HepG2 (cell line): ENCODE results near the gene SMDT1. TPM values are rescaled to one million over a fixed set of nuclear protein-coding genes. Genes with fewer than 3 reads are reported as not detected.
A peak's percentile ranks its signal among the peaks of the same experiment; 100 is the strongest.

Experiments used
- CBX1 ChIP-seq: IDR thresholded peaks from one replicate; pipeline ENCODE4 v1.6.1; 2016; ENCODE audit warnings: antibody characterized with exemption, low read depth
- CC2D1A ChIP-seq: sonication (generic); formaldehyde crosslinking; IDR thresholded peaks from 2 replicates; pipeline ENCODE4 v1.8.1; 2023; ENCODE audit warnings: mild to moderate bottlenecking, missing genetic modification reagents
- CENPT ChIP-seq: sonication (generic); formaldehyde crosslinking; IDR thresholded peaks from 2 replicates; pipeline ENCODE4 v1.8.0; 2022; ENCODE audit warnings: low read depth, mild to moderate bottlenecking, moderate library complexity, missing genetic modification reagents
- DR1 ChIP-seq: sonication (generic); formaldehyde crosslinking; IDR thresholded peaks from 2 replicates; pipeline ENCODE4 v1.8.0; 2021; ENCODE audit warnings: mild to moderate bottlenecking, missing genetic modification reagents, inconsistent platforms
- FOXA1 ChIP-seq, 2 experiments: fragments of 450-650 bp in 1 of 2; sonication (generic) in 1 of 2; formaldehyde crosslinking in 1 of 2; IDR thresholded peaks; 2 replicates each; pipeline versions ENCODE4 v1.4.0 to v1.6.1; 2016 to 2020; ENCODE audit warnings: missing genetic modification reagents in 1 of 2
- HES4 ChIP-seq: sonication (generic); formaldehyde crosslinking; IDR thresholded peaks from 2 replicates; pipeline ENCODE4 v1.9.0; 2021; ENCODE audit warnings: mild to moderate bottlenecking, missing genetic modification reagents, borderline replicate concordance
- JARID2 ChIP-seq: sonication (generic); formaldehyde crosslinking; IDR thresholded peaks from 2 replicates; pipeline ENCODE4 v1.8.1; 2023; ENCODE audit warnings: missing genetic modification reagents, inconsistent platforms; ENCODE audit not compliant: insufficient replicate concordance
- KAT2B ChIP-seq: fragments of 150-350 bp; IDR thresholded peaks from 2 replicates; pipeline ENCODE4 v1.6.1; 2014; ENCODE audit warnings: low read depth, low read length, borderline replicate concordance
- NFE2L1 ChIP-seq: sonication (generic); formaldehyde crosslinking; IDR thresholded peaks from 2 replicates; pipeline ENCODE4 v1.4.0; 2020; ENCODE audit warnings: missing genetic modification reagents, mild to moderate bottlenecking, borderline replicate concordance
- NFYB ChIP-seq: sonication (generic); formaldehyde crosslinking; IDR thresholded peaks from 2 replicates; pipeline ENCODE4 v1.4.0; 2020; ENCODE audit warnings: missing genetic modification reagents
- PRMT3 ChIP-seq: sonication (generic); formaldehyde crosslinking; IDR thresholded peaks from 2 replicates; pipeline ENCODE4 v1.8.1; 2022; ENCODE audit warnings: low read depth, mild to moderate bottlenecking, moderate library complexity, missing genetic modification reagents, borderline replicate concordance
- RXRB ChIP-seq: IDR thresholded peaks from 2 replicates; pipeline ENCODE4 v1.6.1; 2016; ENCODE audit warnings: borderline replicate concordance, missing genetic modification reagents, missing compliant biosample characterization
- SALL1 ChIP-seq: sonication (generic); formaldehyde crosslinking; IDR thresholded peaks from 2 replicates; pipeline ENCODE4 v1.8.0; 2022; ENCODE audit warnings: mild to moderate bottlenecking, missing genetic modification reagents
- SRSF1 ChIP-seq: fragments of 200-400 bp; formaldehyde crosslinking; optimal IDR thresholded peaks from 2 replicates; pipeline ENCODE3; 2017; ENCODE audit warnings: mild to moderate bottlenecking, low read depth, low read length, moderate library complexity
- SRY ChIP-seq: sonication (generic); formaldehyde crosslinking; IDR thresholded peaks from 2 replicates; pipeline ENCODE4 v1.8.0; 2022; ENCODE audit warnings: mild to moderate bottlenecking, missing genetic modification reagents
- ZBTB38 ChIP-seq: sonication (generic); formaldehyde crosslinking; IDR thresholded peaks from 2 replicates; pipeline ENCODE4 v1.5.1; 2020; ENCODE audit warnings: mild to moderate bottlenecking, missing genetic modification reagents
- ZFP41 ChIP-seq: sonication (generic); formaldehyde crosslinking; IDR thresholded peaks from 2 replicates; pipeline ENCODE4 v1.4.0; 2020; ENCODE audit warnings: mild to moderate bottlenecking, missing genetic modification reagents, borderline replicate concordance
- ZNF224 ChIP-seq: sonication (generic); formaldehyde crosslinking; IDR thresholded peaks from 2 replicates; pipeline ENCODE4 v1.5.0; 2020; ENCODE audit warnings: mild to moderate bottlenecking, missing genetic modification reagents
- ZNF281 ChIP-seq: sonication (generic); formaldehyde crosslinking; IDR thresholded peaks from 2 replicates; pipeline ENCODE4 v1.4.0; 2020; ENCODE audit warnings: missing genetic modification reagents, borderline replicate concordance
- ZNF414 ChIP-seq: sonication (generic); formaldehyde crosslinking; IDR thresholded peaks from 2 replicates; pipeline ENCODE4 v1.5.0; 2020; ENCODE audit warnings: missing genetic modification reagents
- ZNF468 ChIP-seq: sonication (generic); formaldehyde crosslinking; IDR thresholded peaks from 2 replicates; pipeline ENCODE4 v1.8.0; 2022; ENCODE audit warnings: mild to moderate bottlenecking, moderate library complexity, missing genetic modification reagents
- ZNF605 ChIP-seq: sonication (generic); formaldehyde crosslinking; IDR thresholded peaks from 2 replicates; pipeline ENCODE4 v1.8.0; 2022; ENCODE audit warnings: mild to moderate bottlenecking, missing genetic modification reagents
- ZNF674 ChIP-seq: sonication (generic); formaldehyde crosslinking; IDR thresholded peaks from 2 replicates; pipeline ENCODE4 v1.5.0; 2020; ENCODE audit warnings: low read depth, mild to moderate bottlenecking, missing genetic modification reagents
- ZNF740 ChIP-seq: sonication (generic); formaldehyde crosslinking; IDR thresholded peaks from 2 replicates; pipeline ENCODE4 v1.4.0; 2020; ENCODE audit warnings: missing genetic modification reagents
- ZNF782 ChIP-seq: sonication (generic); formaldehyde crosslinking; IDR thresholded peaks from 2 replicates; pipeline ENCODE4 v1.4.0; 2020; ENCODE audit warnings: missing genetic modification reagents, mild to moderate bottlenecking, borderline replicate concordance
- ZZZ3 ChIP-seq: sonication (generic); formaldehyde crosslinking; IDR thresholded peaks from 2 replicates; pipeline ENCODE4 v1.4.0; 2020; ENCODE audit warnings: missing genetic modification reagents, mild to moderate bottlenecking, borderline replicate concordance
- polyA plus RNA-seq, 8 experiments: library from polyadenylated mRNA; depleted of rRNA in 3 of 8; stranded (reverse) in 7 of 8; unstranded in 1 of 8; fragments of >200 nt; fragmentation: Illumina TruSeq in 4 of 8; extraction: Trizol in 4 of 8; gene quantifications; 2 replicates each; pipeline versions ENCODE4 v1.2.1 to v1.2.3, GENCODE V29; 2011 to 2016; ENCODE audit warnings: low read depth in 4 of 8, missing spikeins in 1 of 8, mixed read lengths in 1 of 8; ENCODE audit not compliant: insufficient read depth in 1 of 8
- total RNA-seq, 5 experiments: library from RNA; depleted of rRNA; stranded (reverse); fragments of >200 nt; fragmentation: Illumina TruSeq; extraction: Trizol; gene quantifications; 2 replicates each; pipeline ENCODE4 v1.2.3, GENCODE V29; 2016; ENCODE audit warnings: low read depth in 1 of 5

The SMDT1 gene
- total and polyA plus RNA-seq, 2 of the 13 experiments (the other 11 are each of a cell fraction or from before 2014, with no cell fraction given), result 8.3 to 26.6 TPM

GRCh38 chr22:42070517-42071422, 8.7 kb upstream of the SMDT1 start, which contains the start of gene NAGA (continued):
- TF ChIP-seq DR1 (CRISPR knock-in tag), result peak; percentile 70
- peak; percentile 31 for TF ChIP-seq JARID2 (CRISPR knock-in tag)
- 0 out of 2 replicates have a peak, but pooled peaks have one; percentile 23 for TF ChIP-seq HES4 (CRISPR knock-in tag)
- TF ChIP-seq ZNF224 (CRISPR knock-in tag), result no peak
- no peak for TF ChIP-seq KAT2B
- peak; percentile 27 for TF ChIP-seq SRSF1
- TF ChIP-seq ZNF782 (CRISPR knock-in tag), result peak; percentile 82
- peak; percentile 60; the same call in 1 of the 2 replicates for TF ChIP-seq SRY (CRISPR knock-in tag)
- TF ChIP-seq FOXA1 (IDR thresholded peaks at IDR 0.05), result no peak
- no peak for TF ChIP-seq FOXA1 (CRISPR knock-in tag; IDR thresholded peaks at IDR 0.05)
- no peak; the same call in 1 of the 2 replicates for TF ChIP-seq ZNF414 (CRISPR knock-in tag)
- TF ChIP-seq CENPT (CRISPR knock-in tag), result peak; percentile 24; the same call in 1 of the 2 replicates
- no peak for TF ChIP-seq ZNF468
- TF ChIP-seq NFE2L1 (CRISPR knock-in tag), result no peak
- peak; percentile 66 for TF ChIP-seq CBX1
- 0 out of 2 replicates have a peak, but pooled peaks have one; percentile 21 for TF ChIP-seq ZFP41 (CRISPR knock-in tag)
- peak; percentile 82 for TF ChIP-seq NFYB (CRISPR knock-in tag)
- TF ChIP-seq ZNF605 (CRISPR knock-in tag), result peak; percentile 86
- TF ChIP-seq ZNF740 (CRISPR knock-in tag), result no peak; the same call in 1 of the 2 replicates
- TF ChIP-seq PRMT3 (CRISPR knock-in tag), result no peak
- peak; percentile 43; the same call in 1 of the 2 replicates for TF ChIP-seq RXRB (CRISPR knock-in tag)
- peak; percentile 95 for TF ChIP-seq SALL1 (CRISPR knock-in tag)
- TF ChIP-seq ZNF674 (CRISPR knock-in tag), result no peak
- TF ChIP-seq ZZZ3 (CRISPR knock-in tag), result peak; percentile 76; the same call in 1 of the 2 replicates
- TF ChIP-seq ZNF281, result peak; percentile 11; the same call in 1 of the 2 replicates
- TF ChIP-seq ZBTB38 (CRISPR knock-in tag), result peak; percentile 73; the same call in 1 of the 2 replicates
- TF ChIP-seq CC2D1A (CRISPR knock-in tag), result no peak
